ENCODE results near the gene COPRS.

GRCh38 chr17:31815212-31815730 is 43.8 kb downstream of the COPRS start:
- TF ChIP-seq POLR2AphosphoS5 (IDR thresholded peaks at IDR 0.05; ENCODE audit: low read depth, low read length) (no peak), NFIC (IDR thresholded peaks at IDR 0.05; ENCODE audit: borderline replicate concordance) (no peak), FOXJ3 (CRISPR knock-in tag; IDR thresholded peaks at IDR 0.05) (no peak), SMC3 (IDR thresholded peaks at IDR 0.05; ENCODE audit: low read depth, low read length) (no peak), RAD21 (IDR thresholded peaks at IDR 0.05; ENCODE audit: low read length) (no peak), CTCF (IDR thresholded peaks at IDR 0.05) (no peak), EP300 (IDR thresholded peaks at IDR 0.05; ENCODE audit: borderline replicate concordance in 1 of 2, low read depth in 1 of 2, low read length in 1 of 2) (no peak)
